Neural cell (in vitro differentiated cells): ENCODE measurements around the gene FLT3LG. TPM values are rescaled to one million over a fixed set of nuclear protein-coding genes. Genes with fewer than 3 reads are reported as not detected.

Experiments
- H2AFZ ChIP-seq: fragments of 200-600, 300-800 bp; sonication (generic), shearing (Covaris generic); 2 replicates; pipeline ENCODE4 v1.6.0; 2014; ENCODE audit warnings: low read depth, mild to moderate bottlenecking, antibody characterized with exemption, low read length, moderate library complexity
- H3F3A ChIP-seq: fragments of 200-600 bp; shearing (Covaris generic); 2 replicates; pipeline ENCODE4 v1.6.1; 2016; ENCODE audit warnings: mild to moderate bottlenecking, moderate library complexity, mixed read lengths, antibody characterized with exemption, low read length; ENCODE audit not compliant: insufficient read depth, poor library complexity, severe bottlenecking
- H3K27ac ChIP-seq: fragments of 200-600, 300-800 bp; sonication (generic), shearing (Covaris generic); 2 replicates; pipeline ENCODE4 v1.5.1; 2014; ENCODE audit warnings: mild to moderate bottlenecking, low read length, moderate library complexity
- H3K27me3 ChIP-seq: fragments of 300-800, 200-600 bp; sonication (generic), shearing (Covaris generic); 2 replicates; pipeline ENCODE4 v1.6.0; 2014; ENCODE audit warnings: mild to moderate bottlenecking, low read depth, low read length, moderate library complexity; ENCODE audit not compliant: insufficient read depth
- H3K36me3 ChIP-seq: fragments of 300-800, 200-600 bp; sonication (generic), shearing (Covaris generic); 2 replicates; pipeline ENCODE4 v1.5.1; 2014; ENCODE audit warnings: mild to moderate bottlenecking, antibody characterized with exemption, low read length, moderate library complexity; ENCODE audit not compliant: insufficient read depth
- H3K4me2 ChIP-seq: fragments of 300-800, 200-600 bp; sonication (generic), shearing (Covaris generic); 2 replicates; pipeline ENCODE4 v1.6.0; 2014; ENCODE audit warnings: mild to moderate bottlenecking, low read length
- H3K4me3 ChIP-seq: fragments of 300-800, 200-600 bp; sonication (generic), shearing (Covaris generic); 2 replicates; pipeline ENCODE4 v1.5.1; 2014; ENCODE audit warnings: mild to moderate bottlenecking, low read length, moderate library complexity
- H3K79me2 ChIP-seq: fragments of 200-600 bp; shearing (Covaris generic); replicated peaks from 2 replicates; pipeline ENCODE4 v1.6.0; 2014; ENCODE audit warnings: mild to moderate bottlenecking, low read length, moderate library complexity; ENCODE audit not compliant: insufficient read depth
- H3K9ac ChIP-seq: fragments of 300-800, 200-600 bp; sonication (generic), shearing (Covaris generic); 2 replicates; pipeline ENCODE4 v1.6.1; 2016; ENCODE audit warnings: mild to moderate bottlenecking, low read length, mixed read lengths
- H3K9me2 ChIP-seq: fragments of 200-600 bp; shearing (Covaris generic); 2 replicates; pipeline ENCODE4 v1.6.1; 2016; ENCODE audit warnings: mild to moderate bottlenecking, low read length, mixed read lengths; ENCODE audit not compliant: insufficient read depth
- H3K9me3 ChIP-seq: fragments of 200-600, 300-800 bp; sonication (generic), shearing (Covaris generic); 2 replicates; pipeline ENCODE4 v1.6.1; 2016; ENCODE audit warnings: mild to moderate bottlenecking, mixed run types, low read length, moderate library complexity, mixed read lengths
- H4K20me1 ChIP-seq: fragments of 200-600 bp; shearing (Covaris generic); 2 replicates; pipeline ENCODE4 v1.6.1; 2016; ENCODE audit warnings: mild to moderate bottlenecking, mixed run types; ENCODE audit not compliant: insufficient read depth
- CTCF ChIP-seq: fragments of 450-650 bp; IDR thresholded peaks from 2 replicates; pipeline ENCODE4 v1.5.1; 2014; ENCODE audit warnings: antibody characterized with exemption, mild to moderate bottlenecking, moderate library complexity; ENCODE audit not compliant: poor library complexity, severe bottlenecking
- EP300 ChIP-seq: fragments of 450-650 bp; conservative IDR thresholded peaks from 2 replicates; pipeline ENCODE4 v1.6.1; 2014; ENCODE audit warnings: antibody characterized with exemption, mild to moderate bottlenecking, moderate library complexity; ENCODE audit not compliant: poor library complexity, severe bottlenecking
- EZH2 ChIP-seq: fragments of 200-600, 300-800 bp; shearing (Covaris generic), sonication (generic); IDR thresholded peaks from 2 replicates; pipeline ENCODE4 v1.6.1; 2014; ENCODE audit warnings: antibody characterized with exemption, low read length, borderline replicate concordance, mild to moderate bottlenecking; ENCODE audit not compliant: insufficient read depth, poor library complexity, severe bottlenecking
- MXI1 ChIP-seq: fragments of 450-650 bp; conservative IDR thresholded peaks from 2 replicates; pipeline ENCODE4 v1.6.1; 2014; ENCODE audit warnings: antibody characterized with exemption, mild to moderate bottlenecking; ENCODE audit not compliant: poor library complexity, severe bottlenecking
- POLR2AphosphoS5 ChIP-seq: IDR thresholded peaks from 2 replicates; pipeline ENCODE4 v1.6.1; 2012
- RAD21 ChIP-seq: fragments of 450-650 bp; conservative IDR thresholded peaks from 2 replicates; pipeline ENCODE4 v1.6.1; 2014; ENCODE audit warnings: antibody characterized with exemption, mild to moderate bottlenecking, moderate library complexity
- REST ChIP-seq: IDR thresholded peaks from 2 replicates; pipeline ENCODE4 v1.6.1; 2012; ENCODE audit warnings: borderline replicate concordance
- SMC3 ChIP-seq: fragments of 450-650 bp; conservative IDR thresholded peaks from 2 replicates; pipeline ENCODE4 v1.6.1; 2014; ENCODE audit warnings: antibody characterized with exemption, mild to moderate bottlenecking, moderate library complexity; ENCODE audit not compliant: poor library complexity
- TAF1 ChIP-seq: IDR thresholded peaks from 2 replicates; pipeline ENCODE4 v1.6.1; 2012; ENCODE audit warnings: low read depth
- polyA plus RNA-seq: library from polyadenylated mRNA; depleted of rRNA; stranded (reverse); fragments of >200 nt; gene quantifications from 2 replicates; pipeline ENCODE4 v1.2.3, GENCODE V29; 2014

Gene FLT3LG
- polyA plus RNA-seq, 1 donor from 2014 or later, result not detected

- Histone ChIP-seq H3K4me2 (no peak overlapping the region), H3F3A (no peaks in the 10 kb centered on the region), H2AFZ (no peak overlapping the region), H3K36me3 (no peaks in the 10 kb centered on the region), H3K9ac (no peak overlapping the region), H4K20me1 (no peaks in the 10 kb centered on the region), H3K79me2 (no peaks in the 10 kb centered on the region), H3K9me2 (no peaks in the 10 kb centered on the region), H3K27me3 (no peaks in the 10 kb centered on the region), H3K4me3 (no peak overlapping the region), H3K27ac (no peak overlapping the region), H3K9me3 (no peaks in the 10 kb centered on the region)
- TF ChIP-seq EZH2 (no peak), SMC3 (no peak), MXI1 (no peak), EP300 (no peak), REST (no peak), CTCF (no peak)
Observed at GRCh38 chr19:49461656-49462055, 12.4 kb upstream of the FLT3LG start.

GRCh38 chr19:49462492-49462891 is 11.5 kb upstream of the FLT3LG start:
- Histone ChIP-seq H3K79me2 (no peaks in the 10 kb centered on the region), H2AFZ (no peak overlapping the region), H3K9ac (no peak overlapping the region), H4K20me1 (no peaks in the 10 kb centered on the region), H3K36me3 (no peaks in the 10 kb centered on the region), H3K27me3 (no peaks in the 10 kb centered on the region), H3K27ac (no peak overlapping the region), H3F3A (no peaks in the 10 kb centered on the region), H3K4me3 (no peak overlapping the region), H3K9me2 (no peaks in the 10 kb centered on the region), H3K9me3 (no peaks in the 10 kb centered on the region), H3K4me2 (no peak overlapping the region)
- no peak for TF ChIP-seq MXI1
- TF ChIP-seq TAF1, result no peak
- no peak for TF ChIP-seq CTCF
- no peak for TF ChIP-seq EZH2
- TF ChIP-seq EP300, result no peak
- no peak for TF ChIP-seq RAD21
- no peak for TF ChIP-seq REST
- TF ChIP-seq POLR2AphosphoS5, result no peak
- TF ChIP-seq SMC3, result no peak
